GM23338 (cell line): ENCODE measurements around the gene USP19. TPM values are rescaled to one million over a fixed set of nuclear protein-coding genes. Genes with fewer than 3 reads are reported as not detected.

ENCODE experiments used
- ATAC-seq: fragments of 200-7000 bp; cut with Tn5 transposase; 3 replicates; pipeline ENCODE4 v1.9.1; 2020
- DNase-seq: peaks from one replicate; pipeline ENCODE4 v3.0.0-alpha.2; 2015; ENCODE audit warnings: low spot score
- H2AFZ ChIP-seq: fragments of 200-600 bp; sonication (generic); 2 replicates; pipeline ENCODE4 v1.8.0; 2016; ENCODE audit warnings: antibody characterized with exemption, mild to moderate bottlenecking, moderate library complexity
- H3F3A ChIP-seq: fragments of 200-600 bp; sonication (generic); replicated peaks from 2 replicates; pipeline ENCODE4 v1.8.0; 2017; ENCODE audit warnings: antibody characterized with exemption, mixed run types, low read depth
- H3K27ac ChIP-seq: fragments of 200-600 bp; sonication (generic); 2 replicates; pipeline ENCODE4 v1.6.1; 2016; ENCODE audit warnings: low read depth
- H3K27me3 ChIP-seq: fragments of 200-600 bp; sonication (generic); 2 replicates; pipeline ENCODE4 v1.8.0; 2016; ENCODE audit warnings: mild to moderate bottlenecking, mixed run types, moderate library complexity; ENCODE audit not compliant: insufficient read depth
- H3K36me3 ChIP-seq: fragments of 200-600 bp; sonication (generic); 2 replicates; pipeline ENCODE4 v1.8.0; 2016; ENCODE audit warnings: mild to moderate bottlenecking; ENCODE audit not compliant: insufficient read depth
- H3K4me1 ChIP-seq: fragments of 200-600 bp; sonication (generic); 2 replicates; pipeline ENCODE4 v1.8.0; 2016; ENCODE audit warnings: mild to moderate bottlenecking, moderate library complexity; ENCODE audit not compliant: insufficient read depth
- H3K4me2 ChIP-seq: fragments of 200-600 bp; sonication (generic); 2 replicates; pipeline ENCODE4 v1.7.1; 2017; ENCODE audit warnings: mixed run types
- H3K4me3 ChIP-seq: fragments of 200-600 bp; sonication (generic); 2 replicates; pipeline ENCODE4 v1.6.1; 2016; ENCODE audit warnings: mixed run types
- H3K79me2 ChIP-seq: fragments of 200-600 bp; sonication (generic); replicated peaks from 2 replicates; pipeline ENCODE4 v1.8.0; 2017; ENCODE audit warnings: mild to moderate bottlenecking; ENCODE audit not compliant: insufficient read depth
- H3K9me2 ChIP-seq: fragments of 200-600 bp; sonication (generic); 2 replicates; pipeline ENCODE4 v1.8.0; 2017; ENCODE audit not compliant: insufficient read depth
- H4K20me1 ChIP-seq: fragments of 200-600 bp; sonication (generic); replicated peaks from 2 replicates; pipeline ENCODE4 v1.8.0; 2017; ENCODE audit warnings: mild to moderate bottlenecking; ENCODE audit not compliant: insufficient read depth
- H3K27ac Mint-ChIP-seq: 2 replicates; pipeline ENCODE4 v1.8.0; 2020; ENCODE audit warnings: inconsistent platforms, mild to moderate bottlenecking, moderate library complexity, mixed read lengths
- H3K27me3 Mint-ChIP-seq: 3 replicates; pipeline ENCODE4 v1.8.0; 2022; ENCODE audit warnings: low read depth, mild to moderate bottlenecking, moderate library complexity, mixed read lengths, inconsistent platforms; ENCODE audit not compliant: insufficient read depth, poor library complexity
- H3K36me3 Mint-ChIP-seq: 3 replicates; pipeline ENCODE4 v1.8.0; 2021; ENCODE audit warnings: low read depth, mild to moderate bottlenecking, inconsistent platforms, moderate library complexity, mixed read lengths
- H3K4me1 Mint-ChIP-seq: 3 replicates; pipeline ENCODE4 v1.8.0; 2020; ENCODE audit warnings: mild to moderate bottlenecking, inconsistent platforms, mixed read lengths
- H3K4me3 Mint-ChIP-seq: 3 replicates; pipeline ENCODE4 v1.8.0; 2021; ENCODE audit warnings: moderate library complexity, mild to moderate bottlenecking, inconsistent platforms, mixed read lengths
- H3K9me3 Mint-ChIP-seq: 3 replicates; pipeline ENCODE4 v1.8.0; 2020; ENCODE audit warnings: moderate library complexity, mild to moderate bottlenecking, inconsistent platforms, mixed read lengths
- CREB1 ChIP-seq: fragments of 250-450 bp; sonication (Bioruptor Pico); IDR thresholded peaks from 2 replicates; pipeline ENCODE4 v1.5.0; 2020; ENCODE audit warnings: low read depth, mild to moderate bottlenecking, moderate library complexity
- EZH2phosphoT487 ChIP-seq: fragments of 200-600 bp; sonication (generic); IDR thresholded peaks from one replicate; pipeline ENCODE4 v1.8.1; 2018; ENCODE audit warnings: antibody characterized with exemption; ENCODE audit not compliant: unreplicated experiment
- ZNF114 ChIP-seq: fragments of 250-450 bp; sonication (Bioruptor Pico); IDR thresholded peaks from 2 replicates; pipeline ENCODE4 v1.5.0; 2020; ENCODE audit warnings: mild to moderate bottlenecking, moderate library complexity
- polyA plus RNA-seq: library from polyadenylated mRNA; unstranded; fragments of >200 nt; fragmentation: Nextera tagmentation; extraction: Ambion mirVana; gene quantifications from 2 replicates; pipeline ENCODE4 v1.2.1, GENCODE V29; 2016
- total RNA-seq: library from RNA; depleted of rRNA; stranded (reverse); fragments of >200 nt; shearing (Covaris generic); gene quantifications from 2 replicates; pipeline ENCODE4 v1.2.3, GENCODE V29; 2014
- TF ChIP-seq, protein P1 (sequence below): IDR thresholded peaks from one replicate; pipeline ENCODE4 v1.6.1; 2018; ENCODE audit warnings: antibody characterized with exemption; ENCODE audit not compliant: unreplicated experiment
- TF ChIP-seq, protein P2 (sequence below), 2 experiments: fragments of 200-600 bp in 1 of 2; sonication (generic) in 1 of 2; conservative IDR thresholded peaks; 2 replicates each; pipeline versions ENCODE4 v1.5.1 to v1.6.1; 2016 to 2017; ENCODE audit warnings: antibody characterized with exemption in 2 of 2, low read depth in 2 of 2, mild to moderate bottlenecking in 2 of 2, moderate library complexity in 1 of 2
- TF ChIP-seq, protein P3 (sequence below): fragments of 250-450 bp; sonication (Bioruptor Pico); IDR thresholded peaks from 2 replicates; pipeline ENCODE4 v1.5.0; 2020; ENCODE audit warnings: mild to moderate bottlenecking, moderate library complexity

Gene USP19
- total and polyA plus RNA-seq, 2 experiments from 2014 or later, result 13.2 to 62.0 TPM

DNA sequence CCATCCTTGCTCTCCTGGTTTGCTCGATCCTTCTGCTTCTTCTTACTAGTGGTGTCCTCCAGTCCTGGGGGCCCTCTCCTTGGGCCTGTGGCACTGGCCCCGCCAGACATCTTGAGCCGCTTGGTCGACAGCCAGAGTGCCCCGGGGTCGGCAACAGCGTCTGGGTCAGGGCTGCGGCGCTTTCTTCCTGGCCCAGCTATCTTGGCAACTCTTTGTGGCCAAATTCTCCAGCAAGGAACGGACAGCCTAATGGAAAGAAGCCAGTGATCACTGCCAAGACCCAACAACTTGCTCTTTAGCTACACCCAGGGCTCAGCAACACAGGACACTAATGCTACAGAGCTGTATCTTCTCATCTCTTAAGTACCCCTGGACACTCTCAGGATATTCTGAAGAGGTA, 1.6 kb downstream of the USP19 start:
- ATAC-seq (no peak), DNase-seq (no peak)
- Histone ChIP-seq H3K9me2 (no peaks in the 10 kb centered on the region), H3K4me2 (no peak overlapping the region), H2AFZ (no peak overlapping the region), H3F3A (peaks cover 21% of the 10 kb centered on the region), H3K27me3 (no peaks in the 10 kb centered on the region), H3K4me1 (peaks cover 4% of the 10 kb centered on the region; the same call in 1 of the 2 replicates), H4K20me1 (no peaks in the 10 kb centered on the region), H3K36me3 (peaks cover 15% of the 10 kb centered on the region), H3K4me3 (no peak overlapping the region), H3K27ac (no peak overlapping the region), H3K79me2 (peaks cover 10% of the 10 kb centered on the region)
- TF ChIP-seq, protein P1, sequence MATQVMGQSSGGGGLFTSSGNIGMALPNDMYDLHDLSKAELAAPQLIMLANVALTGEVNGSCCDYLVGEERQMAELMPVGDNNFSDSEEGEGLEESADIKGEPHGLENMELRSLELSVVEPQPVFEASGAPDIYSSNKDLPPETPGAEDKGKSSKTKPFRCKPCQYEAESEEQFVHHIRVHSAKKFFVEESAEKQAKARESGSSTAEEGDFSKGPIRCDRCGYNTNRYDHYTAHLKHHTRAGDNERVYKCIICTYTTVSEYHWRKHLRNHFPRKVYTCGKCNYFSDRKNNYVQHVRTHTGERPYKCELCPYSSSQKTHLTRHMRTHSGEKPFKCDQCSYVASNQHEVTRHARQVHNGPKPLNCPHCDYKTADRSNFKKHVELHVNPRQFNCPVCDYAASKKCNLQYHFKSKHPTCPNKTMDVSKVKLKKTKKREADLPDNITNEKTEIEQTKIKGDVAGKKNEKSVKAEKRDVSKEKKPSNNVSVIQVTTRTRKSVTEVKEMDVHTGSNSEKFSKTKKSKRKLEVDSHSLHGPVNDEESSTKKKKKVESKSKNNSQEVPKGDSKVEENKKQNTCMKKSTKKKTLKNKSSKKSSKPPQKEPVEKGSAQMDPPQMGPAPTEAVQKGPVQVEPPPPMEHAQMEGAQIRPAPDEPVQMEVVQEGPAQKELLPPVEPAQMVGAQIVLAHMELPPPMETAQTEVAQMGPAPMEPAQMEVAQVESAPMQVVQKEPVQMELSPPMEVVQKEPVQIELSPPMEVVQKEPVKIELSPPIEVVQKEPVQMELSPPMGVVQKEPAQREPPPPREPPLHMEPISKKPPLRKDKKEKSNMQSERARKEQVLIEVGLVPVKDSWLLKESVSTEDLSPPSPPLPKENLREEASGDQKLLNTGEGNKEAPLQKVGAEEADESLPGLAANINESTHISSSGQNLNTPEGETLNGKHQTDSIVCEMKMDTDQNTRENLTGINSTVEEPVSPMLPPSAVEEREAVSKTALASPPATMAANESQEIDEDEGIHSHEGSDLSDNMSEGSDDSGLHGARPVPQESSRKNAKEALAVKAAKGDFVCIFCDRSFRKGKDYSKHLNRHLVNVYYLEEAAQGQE, result no peak
- TF ChIP-seq CREB1 (CRISPR knock-in tag), result no peak
- no peak for TF ChIP-seq EZH2phosphoT487
- peaks cover 4% of the 10 kb centered on the region; the same call in 2 of the 3 replicates for H3K4me1 Mint-ChIP-seq
- H3K9me3 Mint-ChIP-seq, result no peaks in the 10 kb centered on the region; the same call in 2 of the 3 replicates
- H3K27me3 Mint-ChIP-seq, result peaks cover 7% of the 10 kb centered on the region
- peak overlapping the region; percentile 87 for H3K4me3 Mint-ChIP-seq
- H3K36me3 Mint-ChIP-seq, result peaks cover 49% of the 10 kb centered on the region
- H3K27ac Mint-ChIP-seq, result no peak overlapping the region

DNA sequence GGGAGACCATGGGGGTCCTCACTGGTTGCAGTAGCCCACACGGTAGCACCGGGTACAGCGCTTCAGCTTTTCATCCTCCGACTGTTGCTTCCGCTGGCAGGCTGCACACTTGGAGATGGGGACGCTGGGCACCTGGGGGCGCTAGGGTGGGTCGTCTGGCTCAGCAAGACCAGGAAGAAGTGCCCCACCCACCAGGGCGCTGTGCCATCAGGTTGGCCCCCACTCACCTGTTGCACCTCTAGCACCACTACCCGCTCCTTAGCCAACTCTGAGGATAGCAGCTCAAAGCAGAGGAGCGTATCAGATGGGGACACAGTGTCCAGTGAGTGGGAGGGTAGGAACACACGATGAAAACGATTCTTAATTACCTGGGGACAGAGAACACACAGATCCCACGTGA, 8.4 kb downstream of the USP19 start:
- no peaks in the 10 kb centered on the region for H3K4me1 ChIP-seq
- H3K79me2 ChIP-seq, result no peaks in the 10 kb centered on the region
- H3K9me2 ChIP-seq, result no peaks in the 10 kb centered on the region
- H3K27ac Mint-ChIP-seq, result no peak overlapping the region
- H4K20me1 ChIP-seq, result no peaks in the 10 kb centered on the region; the same call in 1 of the 2 replicates
- ATAC-seq, result no peak
- DNase-seq, result no peak
- no peaks in the 10 kb centered on the region; the same call in 2 of the 3 replicates for H3K9me3 Mint-ChIP-seq
- peaks cover 6% of the 10 kb centered on the region for H3K27me3 Mint-ChIP-seq
- peaks cover 69% of the 10 kb centered on the region for H3K36me3 Mint-ChIP-seq
- H3K4me1 Mint-ChIP-seq, result no peaks in the 10 kb centered on the region
- TF ChIP-seq, protein P2, sequence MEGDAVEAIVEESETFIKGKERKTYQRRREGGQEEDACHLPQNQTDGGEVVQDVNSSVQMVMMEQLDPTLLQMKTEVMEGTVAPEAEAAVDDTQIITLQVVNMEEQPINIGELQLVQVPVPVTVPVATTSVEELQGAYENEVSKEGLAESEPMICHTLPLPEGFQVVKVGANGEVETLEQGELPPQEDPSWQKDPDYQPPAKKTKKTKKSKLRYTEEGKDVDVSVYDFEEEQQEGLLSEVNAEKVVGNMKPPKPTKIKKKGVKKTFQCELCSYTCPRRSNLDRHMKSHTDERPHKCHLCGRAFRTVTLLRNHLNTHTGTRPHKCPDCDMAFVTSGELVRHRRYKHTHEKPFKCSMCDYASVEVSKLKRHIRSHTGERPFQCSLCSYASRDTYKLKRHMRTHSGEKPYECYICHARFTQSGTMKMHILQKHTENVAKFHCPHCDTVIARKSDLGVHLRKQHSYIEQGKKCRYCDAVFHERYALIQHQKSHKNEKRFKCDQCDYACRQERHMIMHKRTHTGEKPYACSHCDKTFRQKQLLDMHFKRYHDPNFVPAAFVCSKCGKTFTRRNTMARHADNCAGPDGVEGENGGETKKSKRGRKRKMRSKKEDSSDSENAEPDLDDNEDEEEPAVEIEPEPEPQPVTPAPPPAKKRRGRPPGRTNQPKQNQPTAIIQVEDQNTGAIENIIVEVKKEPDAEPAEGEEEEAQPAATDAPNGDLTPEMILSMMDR (conservative IDR thresholded peaks at IDR 0.05; ENCODE audit: low read depth in 2 of 2), result peak in 1 of 2 experiments; percentile 32; a peak in 2 of 4 replicates
- TF ChIP-seq, protein P3, sequence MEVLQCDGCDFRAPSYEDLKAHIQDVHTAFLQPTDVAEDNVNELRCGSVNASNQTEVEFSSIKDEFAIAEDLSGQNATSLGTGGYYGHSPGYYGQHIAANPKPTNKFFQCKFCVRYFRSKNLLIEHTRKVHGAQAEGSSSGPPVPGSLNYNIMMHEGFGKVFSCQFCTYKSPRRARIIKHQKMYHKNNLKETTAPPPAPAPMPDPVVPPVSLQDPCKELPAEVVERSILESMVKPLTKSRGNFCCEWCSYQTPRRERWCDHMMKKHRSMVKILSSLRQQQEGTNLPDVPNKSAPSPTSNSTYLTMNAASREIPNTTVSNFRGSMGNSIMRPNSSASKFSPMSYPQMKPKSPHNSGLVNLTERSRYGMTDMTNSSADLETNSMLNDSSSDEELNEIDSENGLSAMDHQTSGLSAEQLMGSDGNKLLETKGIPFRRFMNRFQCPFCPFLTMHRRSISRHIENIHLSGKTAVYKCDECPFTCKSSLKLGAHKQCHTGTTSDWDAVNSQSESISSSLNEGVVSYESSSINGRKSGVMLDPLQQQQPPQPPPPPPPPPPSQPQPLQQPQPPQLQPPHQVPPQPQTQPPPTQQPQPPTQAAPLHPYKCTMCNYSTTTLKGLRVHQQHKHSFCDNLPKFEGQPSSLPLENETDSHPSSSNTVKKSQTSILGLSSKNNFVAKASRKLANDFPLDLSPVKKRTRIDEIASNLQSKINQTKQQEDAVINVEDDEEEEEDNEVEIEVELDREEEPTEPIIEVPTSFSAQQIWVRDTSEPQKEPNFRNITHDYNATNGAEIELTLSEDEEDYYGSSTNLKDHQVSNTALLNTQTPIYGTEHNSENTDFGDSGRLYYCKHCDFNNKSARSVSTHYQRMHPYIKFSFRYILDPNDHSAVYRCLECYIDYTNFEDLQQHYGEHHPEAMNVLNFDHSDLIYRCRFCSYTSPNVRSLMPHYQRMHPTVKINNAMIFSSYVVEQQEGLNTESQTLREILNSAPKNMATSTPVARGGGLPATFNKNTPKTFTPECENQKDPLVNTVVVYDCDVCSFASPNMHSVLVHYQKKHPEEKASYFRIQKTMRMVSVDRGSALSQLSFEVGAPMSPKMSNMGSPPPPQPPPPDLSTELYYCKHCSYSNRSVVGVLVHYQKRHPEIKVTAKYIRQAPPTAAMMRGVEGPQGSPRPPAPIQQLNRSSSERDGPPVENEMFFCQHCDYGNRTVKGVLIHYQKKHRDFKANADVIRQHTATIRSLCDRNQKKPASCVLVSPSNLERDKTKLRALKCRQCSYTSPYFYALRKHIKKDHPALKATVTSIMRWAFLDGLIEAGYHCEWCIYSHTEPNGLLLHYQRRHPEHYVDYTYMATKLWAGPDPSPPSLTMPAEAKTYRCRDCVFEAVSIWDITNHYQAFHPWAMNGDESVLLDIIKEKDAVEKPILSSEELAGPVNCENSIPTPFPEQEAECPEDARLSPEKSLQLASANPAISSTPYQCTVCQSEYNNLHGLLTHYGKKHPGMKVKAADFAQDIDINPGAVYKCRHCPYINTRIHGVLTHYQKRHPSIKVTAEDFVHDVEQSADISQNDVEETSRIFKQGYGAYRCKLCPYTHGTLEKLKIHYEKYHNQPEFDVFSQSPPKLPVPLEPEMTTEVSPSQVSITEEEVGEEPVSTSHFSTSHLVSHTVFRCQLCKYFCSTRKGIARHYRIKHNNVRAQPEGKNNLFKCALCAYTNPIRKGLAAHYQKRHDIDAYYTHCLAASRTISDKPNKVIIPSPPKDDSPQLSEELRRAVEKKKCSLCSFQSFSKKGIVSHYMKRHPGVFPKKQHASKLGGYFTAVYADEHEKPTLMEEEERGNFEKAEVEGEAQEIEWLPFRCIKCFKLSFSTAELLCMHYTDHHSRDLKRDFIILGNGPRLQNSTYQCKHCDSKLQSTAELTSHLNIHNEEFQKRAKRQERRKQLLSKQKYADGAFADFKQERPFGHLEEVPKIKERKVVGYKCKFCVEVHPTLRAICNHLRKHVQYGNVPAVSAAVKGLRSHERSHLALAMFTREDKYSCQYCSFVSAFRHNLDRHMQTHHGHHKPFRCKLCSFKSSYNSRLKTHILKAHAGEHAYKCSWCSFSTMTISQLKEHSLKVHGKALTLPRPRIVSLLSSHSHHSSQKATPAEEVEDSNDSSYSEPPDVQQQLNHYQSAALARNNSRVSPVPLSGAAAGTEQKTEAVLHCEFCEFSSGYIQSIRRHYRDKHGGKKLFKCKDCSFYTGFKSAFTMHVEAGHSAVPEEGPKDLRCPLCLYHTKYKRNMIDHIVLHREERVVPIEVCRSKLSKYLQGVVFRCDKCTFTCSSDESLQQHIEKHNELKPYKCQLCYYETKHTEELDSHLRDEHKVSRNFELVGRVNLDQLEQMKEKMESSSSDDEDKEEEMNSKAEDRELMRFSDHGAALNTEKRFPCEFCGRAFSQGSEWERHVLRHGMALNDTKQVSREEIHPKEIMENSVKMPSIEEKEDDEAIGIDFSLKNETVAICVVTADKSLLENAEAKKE (CRISPR knock-in tag), result no peak
- TF ChIP-seq ZNF114 (CRISPR knock-in tag), result no peak
- H3K4me3 ChIP-seq, result no peak overlapping the region
- H3K4me3 Mint-ChIP-seq, result no peak overlapping the region
- H3K36me3 ChIP-seq, result peaks cover 18% of the 10 kb centered on the region
- H3K27me3 ChIP-seq, result no peaks in the 10 kb centered on the region
- no peaks in the 10 kb centered on the region for H3F3A ChIP-seq
- H3K27ac ChIP-seq, result no peak overlapping the region
- H3K4me2 ChIP-seq, result no peak overlapping the region
- H2AFZ ChIP-seq, result no peak overlapping the region
